ENCODE results near the gene RAMAC.
"Not testable (repeated sequence)": the region's sequence is repeated elsewhere in the genome, so short reads cannot be mapped to it uniquely, and the experiment has no call there.

- TF ChIP-seq EP300 (IDR thresholded peaks at IDR 0.05); MYC (IDR thresholded peaks at IDR 0.05; ENCODE audit: borderline replicate concordance, low read length); SREBF2 (IDR thresholded peaks at IDR 0.05); CEBPB (IDR thresholded peaks at IDR 0.05); POLR2A (IDR thresholded peaks at IDR 0.05; ENCODE audit: low read length); TP53 (CRISPR knock-in tag; IDR thresholded peaks at IDR 0.05); BHLHE40 (IDR thresholded peaks at IDR 0.05; ENCODE audit: low read depth, low read length); POLR2AphosphoS2 (conservative IDR thresholded peaks at IDR 0.05; ENCODE audit: low read length); HOXA7 (CRISPR knock-in tag; IDR thresholded peaks at IDR 0.05): not testable (repeated sequence)
- TF ChIP-seq, protein P1, sequence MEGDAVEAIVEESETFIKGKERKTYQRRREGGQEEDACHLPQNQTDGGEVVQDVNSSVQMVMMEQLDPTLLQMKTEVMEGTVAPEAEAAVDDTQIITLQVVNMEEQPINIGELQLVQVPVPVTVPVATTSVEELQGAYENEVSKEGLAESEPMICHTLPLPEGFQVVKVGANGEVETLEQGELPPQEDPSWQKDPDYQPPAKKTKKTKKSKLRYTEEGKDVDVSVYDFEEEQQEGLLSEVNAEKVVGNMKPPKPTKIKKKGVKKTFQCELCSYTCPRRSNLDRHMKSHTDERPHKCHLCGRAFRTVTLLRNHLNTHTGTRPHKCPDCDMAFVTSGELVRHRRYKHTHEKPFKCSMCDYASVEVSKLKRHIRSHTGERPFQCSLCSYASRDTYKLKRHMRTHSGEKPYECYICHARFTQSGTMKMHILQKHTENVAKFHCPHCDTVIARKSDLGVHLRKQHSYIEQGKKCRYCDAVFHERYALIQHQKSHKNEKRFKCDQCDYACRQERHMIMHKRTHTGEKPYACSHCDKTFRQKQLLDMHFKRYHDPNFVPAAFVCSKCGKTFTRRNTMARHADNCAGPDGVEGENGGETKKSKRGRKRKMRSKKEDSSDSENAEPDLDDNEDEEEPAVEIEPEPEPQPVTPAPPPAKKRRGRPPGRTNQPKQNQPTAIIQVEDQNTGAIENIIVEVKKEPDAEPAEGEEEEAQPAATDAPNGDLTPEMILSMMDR (IDR thresholded peaks at IDR 0.05): not testable (repeated sequence)
These were observed 14.6 kb downstream of the RAMAC start for GRCh38 chr15:83000672-83001031.

All from A549 (cell line).